ENCODE measurements around the gene NTN1.
"Not testable (repeated sequence)": the region's sequence is repeated elsewhere in the genome, so short reads cannot be mapped to it uniquely, and the experiment has no call there.

GRCh38 chr17:9103193-9103592 is 81.9 kb downstream of the NTN1 start:
- not testable (repeated sequence) for TF ChIP-seq CTCF (IDR thresholded peaks at IDR 0.05; ENCODE audit: low read depth, low read length, poor library complexity, severe bottlenecking); EZH2phosphoT487 (IDR thresholded peaks at IDR 0.05; ENCODE audit: borderline replicate concordance, low read length)

Measured in DOHH2 (cell line).